Duodenal mucosa (tissue), 2 donors: ENCODE data around the gene SDR42E1.
"Not testable (repeated sequence)": the region's sequence is repeated elsewhere in the genome, so short reads cannot be mapped to it uniquely, and the experiment has no call there.

Experiments
- H3K27ac ChIP-seq: one replicate; pipeline ENCODE4 v1.7.0; 2013; ENCODE audit warnings: low read depth, low read length
- H3K27me3 ChIP-seq, 2 donors: one replicate each; pipeline ENCODE4 v1.7.0; 2013; ENCODE audit warnings: low read length in 2 of 2, control low read depth in 1 of 2; ENCODE audit not compliant: insufficient read depth in 2 of 2, control insufficient read depth in 1 of 2
- H3K36me3 ChIP-seq, 2 donors: one replicate each; pipeline ENCODE4 v1.7.0; 2013; ENCODE audit warnings: low read length in 2 of 2, control low read depth in 1 of 2; ENCODE audit not compliant: insufficient read depth in 2 of 2, control insufficient read depth in 1 of 2
- H3K4me1 ChIP-seq, 2 donors: one replicate each; pipeline ENCODE4 v1.7.0; 2013; ENCODE audit warnings: low read length in 2 of 2, control low read depth in 1 of 2; ENCODE audit not compliant: insufficient read depth in 2 of 2, control insufficient read depth in 1 of 2
- H3K4me3 ChIP-seq, 2 donors: one replicate each; pipeline ENCODE4 v1.7.0; 2013; ENCODE audit warnings: low read length in 2 of 2, low read depth in 1 of 2
- H3K9ac ChIP-seq, 2 donors: one replicate each; pipeline ENCODE4 v1.7.0; 2013; ENCODE audit warnings: low read length in 2 of 2, low read depth in 1 of 2
- H3K9me3 ChIP-seq, 2 donors: one replicate each; pipeline ENCODE4 v1.7.0; 2013; ENCODE audit warnings: low read length in 2 of 2, control low read depth in 1 of 2; ENCODE audit not compliant: control insufficient read depth in 1 of 2

Gene SDR42E1

GRCh38 chr16:82009789-82010188, 1.5 kb downstream of the SDR42E1 start:
- not testable (repeated sequence) for H3K27me3 ChIP-seq

GRCh38 chr16:82008957-82009592, 2.2 kb downstream of the SDR42E1 start:
- H3K4me3 ChIP-seq = no peak overlapping the region
- peaks cover 4 to 8% of the 10 kb centered on the region in 2 donors for H3K36me3 ChIP-seq
- H3K9ac ChIP-seq = no peak overlapping the region
- no peaks in the 10 kb centered on the region for H3K27me3 ChIP-seq
- H3K9me3 ChIP-seq = peaks cover 6 to 10% of the 10 kb centered on the region in 2 donors
- H3K4me1 ChIP-seq = peaks cover 20 to 45% of the 10 kb centered on the region in 2 donors
- no peak overlapping the region for H3K27ac ChIP-seq

More at GRCh38 chr16:82009789-82010188, 1.5 kb downstream of the SDR42E1 start:
- not testable (repeated sequence) for H3K27ac ChIP-seq, H3K36me3 ChIP-seq, H3K9ac ChIP-seq, H3K4me3 ChIP-seq, H3K9me3 ChIP-seq
- peaks cover 20 to 41% of the 10 kb centered on the region in 2 donors for H3K4me1 ChIP-seq

GRCh38 chr16:82007189-82007588, 4.1 kb downstream of the SDR42E1 start:
- Histone ChIP-seq H3K4me3 (no peak overlapping the region), H3K9me3 (peaks cover 6 to 10% of the 10 kb centered on the region in 2 donors), H3K27me3 (no peaks in the 10 kb centered on the region), H3K4me1 (peaks cover 15 to 37% of the 10 kb centered on the region in 2 donors), H3K27ac (no peak overlapping the region), H3K9ac (no peak overlapping the region), H3K36me3 (peaks cover 8 to 11% of the 10 kb centered on the region in 2 donors)

GRCh38 chr16:82006036-82006435, 5.2 kb downstream of the SDR42E1 start:
- Histone ChIP-seq H3K4me1 (peaks cover 8 to 30% of the 10 kb centered on the region in 2 donors), H3K27me3 (no peaks in the 10 kb centered on the region), H3K4me3 (no peak overlapping the region), H3K27ac (no peak overlapping the region), H3K9ac (no peak overlapping the region), H3K9me3 (peaks cover 6 to 10% of the 10 kb centered on the region in 2 donors), H3K36me3 (peaks cover 8 to 14% of the 10 kb centered on the region in 2 donors)

GRCh38 chr16:82005027-82005830, 6.0 kb downstream of the SDR42E1 start:
- Histone ChIP-seq H3K36me3 (peaks cover 10 to 14% of the 10 kb centered on the region in 2 donors), H3K9ac (no peak overlapping the region), H3K4me1 (peaks cover under 1 to 25% of the 10 kb centered on the region in 2 donors), H3K4me3 (no peak overlapping the region), H3K27ac (no peak overlapping the region), H3K27me3 (no peaks in the 10 kb centered on the region), H3K9me3 (peaks cover 6 to 10% of the 10 kb centered on the region in 2 donors)

- H3K27ac ChIP-seq = no peak overlapping the region
- no peak overlapping the region for H3K9ac ChIP-seq
- H3K4me3 ChIP-seq = no peak overlapping the region
- H3K36me3 ChIP-seq = peaks cover 15 to 21% of the 10 kb centered on the region in 2 donors
- H3K9me3 ChIP-seq = peaks cover 6 to 10% of the 10 kb centered on the region in 2 donors
- no peaks in the 10 kb centered on the region for H3K27me3 ChIP-seq
- peaks cover 0 to 25% of the 10 kb centered on the region in 2 donors for H3K4me1 ChIP-seq
Observed at GRCh38 chr16:82004601-82005000, 6.7 kb downstream of the SDR42E1 start.

GRCh38 chr16:82002831-82003230, 8.4 kb downstream of the SDR42E1 start:
- peaks cover 0 to 26% of the 10 kb centered on the region in 2 donors for H3K4me1 ChIP-seq
- H3K27me3 ChIP-seq = no peaks in the 10 kb centered on the region
- H3K36me3 ChIP-seq = peaks cover 14 to 33% of the 10 kb centered on the region in 2 donors
- no peak overlapping the region for H3K4me3 ChIP-seq
- no peak overlapping the region for H3K9ac ChIP-seq
- no peak overlapping the region for H3K27ac ChIP-seq
- H3K9me3 ChIP-seq = no peaks in the 10 kb centered on the region

- H3K9me3 ChIP-seq = no peaks in the 10 kb centered on the region
- peaks cover 19 to 20% of the 10 kb centered on the region in 2 donors for H3K4me1 ChIP-seq
- no peak overlapping the region for H3K4me3 ChIP-seq
- H3K27me3 ChIP-seq = no peaks in the 10 kb centered on the region
- H3K27ac ChIP-seq = no peak overlapping the region
- no peak overlapping the region for H3K9ac ChIP-seq
- H3K36me3 ChIP-seq = peaks cover 10 to 36% of the 10 kb centered on the region in 2 donors
Observed at GRCh38 chr16:81997738-81998137, 13.5 kb downstream of the SDR42E1 start.

GRCh38 chr16:81996664-81997509, 14.4 kb downstream of the SDR42E1 start:
- H3K27ac ChIP-seq = peak overlapping the region; percentile 32
- H3K36me3 ChIP-seq = peaks cover 10 to 33% of the 10 kb centered on the region in 2 donors
- H3K4me1 ChIP-seq = peaks cover 19 to 24% of the 10 kb centered on the region in 2 donors
- no peak overlapping the region for H3K9ac ChIP-seq
- H3K9me3 ChIP-seq = no peaks in the 10 kb centered on the region
- H3K27me3 ChIP-seq = no peaks in the 10 kb centered on the region
- no peak overlapping the region for H3K4me3 ChIP-seq
